Measurements from ENCODE around the gene HRH1.

Gene HRH1

GRCh38 chr3:11143476-11143875 is 10.8 kb upstream of the HRH1 start:
- H3K9ac ChIP-seq (ENCODE audit: low read length in 2 of 2), result no peak overlapping the region
- H3K27ac ChIP-seq (ENCODE audit: low read length), result no peak overlapping the region
- H3K4me3 ChIP-seq (ENCODE audit: low read length in 2 of 2), result no peak overlapping the region
- H3K27me3 ChIP-seq (ENCODE audit: control insufficient read depth in 1 of 2, insufficient read depth in 2 of 2, low read length in 2 of 2), result no peaks in the 10 kb centered on the region
- H3K9me3 ChIP-seq (ENCODE audit: control insufficient read depth in 2 of 2, low read length in 2 of 2), result no peaks in the 10 kb centered on the region
- H3K36me3 ChIP-seq (ENCODE audit: control insufficient read depth in 2 of 2, insufficient read depth in 2 of 2, low read length in 2 of 2), result no peaks in the 10 kb centered on the region
- peaks cover 3% of the 10 kb centered on the region for H3K4me1 ChIP-seq (ENCODE audit: control insufficient read depth, insufficient read depth, low read length)

GRCh38 chr3:11144996-11145395 is 9.3 kb upstream of the HRH1 start:
- Histone ChIP-seq H3K4me3 (ENCODE audit: low read length in 2 of 2) (no peak overlapping the region), H3K9ac (ENCODE audit: low read length in 2 of 2) (no peak overlapping the region), H3K27me3 (ENCODE audit: control insufficient read depth in 1 of 2, insufficient read depth in 2 of 2, low read length in 2 of 2) (no peaks in the 10 kb centered on the region), H3K9me3 (ENCODE audit: control insufficient read depth in 2 of 2, low read length in 2 of 2) (no peaks in the 10 kb centered on the region), H3K4me1 (ENCODE audit: control insufficient read depth, insufficient read depth, low read length) (peaks cover 1% of the 10 kb centered on the region), H3K36me3 (ENCODE audit: control insufficient read depth in 2 of 2, insufficient read depth in 2 of 2, low read length in 2 of 2) (no peaks in the 10 kb centered on the region), H3K27ac (ENCODE audit: low read length) (no peak overlapping the region)

- Histone ChIP-seq H3K9me3 (ENCODE audit: control insufficient read depth in 2 of 2, low read length in 2 of 2) (no peaks in the 10 kb centered on the region), H3K4me1 (ENCODE audit: control insufficient read depth, insufficient read depth, low read length) (no peaks in the 10 kb centered on the region), H3K4me3 (ENCODE audit: low read length in 2 of 2) (no peak overlapping the region), H3K27me3 (ENCODE audit: control insufficient read depth in 1 of 2, insufficient read depth in 2 of 2, low read length in 2 of 2) (no peaks in the 10 kb centered on the region), H3K27ac (ENCODE audit: low read length) (no peak overlapping the region), H3K9ac (ENCODE audit: low read length in 2 of 2) (no peak overlapping the region), H3K36me3 (ENCODE audit: control insufficient read depth in 2 of 2, insufficient read depth in 2 of 2, low read length in 2 of 2) (no peaks in the 10 kb centered on the region)
Measured at GRCh38 chr3:11145888-11146287, 8.4 kb upstream of the HRH1 start.

GRCh38 chr3:11146773-11147660 is 7.3 kb upstream of the HRH1 start:
- no peaks in the 10 kb centered on the region for H3K27me3 ChIP-seq (ENCODE audit: control insufficient read depth in 1 of 2, insufficient read depth in 2 of 2, low read length in 2 of 2)
- H3K9ac ChIP-seq (ENCODE audit: low read length in 2 of 2), result no peak overlapping the region
- H3K4me3 ChIP-seq (ENCODE audit: low read length in 2 of 2), result no peak overlapping the region
- no peaks in the 10 kb centered on the region for H3K36me3 ChIP-seq (ENCODE audit: control insufficient read depth in 2 of 2, insufficient read depth in 2 of 2, low read length in 2 of 2)
- H3K9me3 ChIP-seq (ENCODE audit: control insufficient read depth in 2 of 2, low read length in 2 of 2), result no peaks in the 10 kb centered on the region
- H3K4me1 ChIP-seq (ENCODE audit: control insufficient read depth, insufficient read depth, low read length), result no peaks in the 10 kb centered on the region
- H3K27ac ChIP-seq (ENCODE audit: low read length), result no peak overlapping the region

- H3K4me3 ChIP-seq (ENCODE audit: low read length in 2 of 2), result no peak overlapping the region
- H3K9ac ChIP-seq (ENCODE audit: low read length in 2 of 2), result no peak overlapping the region
- H3K27ac ChIP-seq (ENCODE audit: low read length), result no peak overlapping the region
- peaks cover 6 to 8% of the 10 kb centered on the region in 2 donors for H3K27me3 ChIP-seq (ENCODE audit: control insufficient read depth in 1 of 2, insufficient read depth in 2 of 2, low read length in 2 of 2)
- H3K9me3 ChIP-seq (ENCODE audit: control insufficient read depth in 2 of 2, low read length in 2 of 2), result no peaks in the 10 kb centered on the region
- peaks cover 12% of the 10 kb centered on the region for H3K4me1 ChIP-seq (ENCODE audit: control insufficient read depth, insufficient read depth, low read length)
- H3K36me3 ChIP-seq (ENCODE audit: control insufficient read depth in 2 of 2, insufficient read depth in 2 of 2, low read length in 2 of 2), result no peaks in the 10 kb centered on the region
Measured at GRCh38 chr3:11150256-11150655, 4.0 kb upstream of the HRH1 start.

GRCh38 chr3:11152301-11152700 is 2.0 kb upstream of the HRH1 start:
- no peaks in the 10 kb centered on the region for H3K9me3 ChIP-seq (ENCODE audit: control insufficient read depth in 2 of 2, low read length in 2 of 2)
- H3K9ac ChIP-seq (ENCODE audit: low read length in 2 of 2), result no peak overlapping the region
- peaks cover 12 to 16% of the 10 kb centered on the region in 2 donors for H3K27me3 ChIP-seq (ENCODE audit: control insufficient read depth in 1 of 2, insufficient read depth in 2 of 2, low read length in 2 of 2)
- no peak overlapping the region for H3K27ac ChIP-seq (ENCODE audit: low read length)
- H3K4me1 ChIP-seq (ENCODE audit: control insufficient read depth, insufficient read depth, low read length), result peaks cover 19% of the 10 kb centered on the region
- no peaks in the 10 kb centered on the region for H3K36me3 ChIP-seq (ENCODE audit: control insufficient read depth in 2 of 2, insufficient read depth in 2 of 2, low read length in 2 of 2)
- H3K4me3 ChIP-seq (ENCODE audit: low read length in 2 of 2), result no peak overlapping the region

- peak overlapping the region; percentile 76 to 83 for H3K4me3 ChIP-seq (ENCODE audit: low read length in 2 of 2)
- H3K27me3 ChIP-seq (ENCODE audit: control insufficient read depth in 1 of 2, insufficient read depth in 2 of 2, low read length in 2 of 2), result peaks cover 12 to 18% of the 10 kb centered on the region in 2 donors
- H3K27ac ChIP-seq (ENCODE audit: low read length), result no peak overlapping the region
- H3K4me1 ChIP-seq (ENCODE audit: control insufficient read depth, insufficient read depth, low read length), result peaks cover 19% of the 10 kb centered on the region
- H3K9ac ChIP-seq (ENCODE audit: low read length in 2 of 2), result peak overlapping the region in 1 of 2 donors; percentile 62
- H3K9me3 ChIP-seq (ENCODE audit: control insufficient read depth in 2 of 2, low read length in 2 of 2), result no peaks in the 10 kb centered on the region
- no peaks in the 10 kb centered on the region for H3K36me3 ChIP-seq (ENCODE audit: control insufficient read depth in 2 of 2, insufficient read depth in 2 of 2, low read length in 2 of 2)
Measured at GRCh38 chr3:11154953-11155325, 646 bp downstream of the HRH1 start.

GRCh38 chr3:11155341-11156025 is 1.2 kb downstream of the HRH1 start:
- Histone ChIP-seq H3K4me3 (ENCODE audit: low read length in 2 of 2) (peak overlapping the region; percentile 76 to 83), H3K9ac (ENCODE audit: low read length in 2 of 2) (peak overlapping the region in 1 of 2 donors; percentile 62), H3K27me3 (ENCODE audit: control insufficient read depth in 1 of 2, insufficient read depth in 2 of 2, low read length in 2 of 2) (peaks cover 12 to 18% of the 10 kb centered on the region in 2 donors), H3K36me3 (ENCODE audit: control insufficient read depth in 2 of 2, insufficient read depth in 2 of 2, low read length in 2 of 2) (no peaks in the 10 kb centered on the region), H3K4me1 (ENCODE audit: control insufficient read depth, insufficient read depth, low read length) (peaks cover 19% of the 10 kb centered on the region), H3K9me3 (ENCODE audit: control insufficient read depth in 2 of 2, low read length in 2 of 2) (no peaks in the 10 kb centered on the region), H3K27ac (ENCODE audit: low read length) (no peak overlapping the region)

GRCh38 chr3:11156026-11156410 is 1.7 kb downstream of the HRH1 start:
- Histone ChIP-seq H3K9ac (ENCODE audit: low read length in 2 of 2) (no peak overlapping the region), H3K4me3 (ENCODE audit: low read length in 2 of 2) (peak overlapping the region; percentile 76 to 83), H3K9me3 (ENCODE audit: control insufficient read depth in 2 of 2, low read length in 2 of 2) (no peaks in the 10 kb centered on the region), H3K27ac (ENCODE audit: low read length) (no peak overlapping the region), H3K4me1 (ENCODE audit: control insufficient read depth, insufficient read depth, low read length) (peaks cover 19% of the 10 kb centered on the region), H3K27me3 (ENCODE audit: control insufficient read depth in 1 of 2, insufficient read depth in 2 of 2, low read length in 2 of 2) (peaks cover 12 to 18% of the 10 kb centered on the region in 2 donors), H3K36me3 (ENCODE audit: control insufficient read depth in 2 of 2, insufficient read depth in 2 of 2, low read length in 2 of 2) (no peaks in the 10 kb centered on the region)

- Histone ChIP-seq H3K27me3 (ENCODE audit: control insufficient read depth in 1 of 2, insufficient read depth in 2 of 2, low read length in 2 of 2) (peaks cover 12 to 18% of the 10 kb centered on the region in 2 donors), H3K4me1 (ENCODE audit: control insufficient read depth, insufficient read depth, low read length) (peaks cover 19% of the 10 kb centered on the region), H3K36me3 (ENCODE audit: control insufficient read depth in 2 of 2, insufficient read depth in 2 of 2, low read length in 2 of 2) (no peaks in the 10 kb centered on the region), H3K9ac (ENCODE audit: low read length in 2 of 2) (no peak overlapping the region), H3K27ac (ENCODE audit: low read length) (no peak overlapping the region), H3K4me3 (ENCODE audit: low read length in 2 of 2) (no peak overlapping the region), H3K9me3 (ENCODE audit: control insufficient read depth in 2 of 2, low read length in 2 of 2) (no peaks in the 10 kb centered on the region)
Measured at GRCh38 chr3:11157421-11157820, 3.1 kb downstream of the HRH1 start.

Measured in stomach smooth muscle (tissue), 2 donors.